Measurements from ENCODE around the gene FAF2.

DNA sequence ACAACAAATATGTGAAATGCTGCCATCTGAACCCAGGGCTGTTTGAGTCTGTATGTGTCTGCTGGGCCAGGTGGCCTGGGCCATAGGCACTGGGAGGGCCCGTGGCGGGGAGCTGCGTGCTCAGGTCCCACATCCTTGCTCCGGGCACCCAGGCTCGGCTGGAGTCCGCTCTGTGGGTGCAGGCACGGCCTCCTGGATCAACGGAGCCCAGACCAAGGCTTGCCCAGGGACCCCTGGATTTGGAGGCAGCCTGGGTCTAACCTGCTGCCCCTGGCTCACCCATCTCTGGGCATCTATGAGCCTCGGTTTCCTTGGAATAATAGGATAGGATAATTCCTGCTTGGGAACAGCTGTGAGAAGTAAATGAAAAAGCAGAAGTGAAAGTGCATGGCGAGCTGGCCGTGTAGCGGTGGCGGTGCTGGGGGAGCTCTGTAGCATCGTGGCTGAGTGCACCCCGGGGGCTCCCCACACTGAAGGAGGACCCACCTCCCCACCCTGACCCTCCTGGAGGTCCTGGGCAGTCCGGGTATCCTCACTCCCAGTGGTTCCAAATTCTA lies 102.2 kb downstream of the FAF2 start:
- TF ChIP-seq, protein P1, sequence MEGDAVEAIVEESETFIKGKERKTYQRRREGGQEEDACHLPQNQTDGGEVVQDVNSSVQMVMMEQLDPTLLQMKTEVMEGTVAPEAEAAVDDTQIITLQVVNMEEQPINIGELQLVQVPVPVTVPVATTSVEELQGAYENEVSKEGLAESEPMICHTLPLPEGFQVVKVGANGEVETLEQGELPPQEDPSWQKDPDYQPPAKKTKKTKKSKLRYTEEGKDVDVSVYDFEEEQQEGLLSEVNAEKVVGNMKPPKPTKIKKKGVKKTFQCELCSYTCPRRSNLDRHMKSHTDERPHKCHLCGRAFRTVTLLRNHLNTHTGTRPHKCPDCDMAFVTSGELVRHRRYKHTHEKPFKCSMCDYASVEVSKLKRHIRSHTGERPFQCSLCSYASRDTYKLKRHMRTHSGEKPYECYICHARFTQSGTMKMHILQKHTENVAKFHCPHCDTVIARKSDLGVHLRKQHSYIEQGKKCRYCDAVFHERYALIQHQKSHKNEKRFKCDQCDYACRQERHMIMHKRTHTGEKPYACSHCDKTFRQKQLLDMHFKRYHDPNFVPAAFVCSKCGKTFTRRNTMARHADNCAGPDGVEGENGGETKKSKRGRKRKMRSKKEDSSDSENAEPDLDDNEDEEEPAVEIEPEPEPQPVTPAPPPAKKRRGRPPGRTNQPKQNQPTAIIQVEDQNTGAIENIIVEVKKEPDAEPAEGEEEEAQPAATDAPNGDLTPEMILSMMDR (IDR thresholded peaks at IDR 0.05) = no peak
- TF ChIP-seq POLR2AphosphoS5 (IDR thresholded peaks at IDR 0.05) (no peak), POLR2A (IDR thresholded peaks at IDR 0.05; ENCODE audit: low read depth) (no peak), EP300 (IDR thresholded peaks at IDR 0.05) (no peak)
